C4-2B (cell line): ENCODE data around the gene MARCHF7.
"Not testable (repeated sequence)": the region's sequence is repeated elsewhere in the genome, so short reads cannot be mapped to it uniquely, and the experiment has no call there.

Experiments
- H3K27ac ChIP-seq: fragments of 450-650 bp; 2 replicates; pipeline ENCODE4 v1.5.1; 2017
- CTCF ChIP-seq: fragments of 450-650 bp; conservative IDR thresholded peaks from 2 replicates; pipeline ENCODE4 v1.5.1; 2017; ENCODE audit warnings: mild to moderate bottlenecking
- ZFX ChIP-seq: fragments of 450-650 bp; IDR thresholded peaks from 2 replicates; pipeline ENCODE4 v1.6.1; 2017

Gene MARCHF7

GRCh38 chr2:159720676-159721075 is 8.4 kb downstream of the MARCHF7 start:
- TF ChIP-seq CTCF (no peak), ZFX (no peak)
- no peak overlapping the region for H3K27ac ChIP-seq

GRCh38 chr2:159722580-159722979 is 10.3 kb downstream of the MARCHF7 start:
- no peak for TF ChIP-seq CTCF
- TF ChIP-seq ZFX = no peak
- H3K27ac ChIP-seq = no peak overlapping the region

GRCh38 chr2:159724795-159725572 is 12.7 kb downstream of the MARCHF7 start:
- not testable (repeated sequence) for H3K27ac ChIP-seq

- no peak for TF ChIP-seq ZFX
- TF ChIP-seq CTCF = no peak
- H3K27ac ChIP-seq = no peak overlapping the region
Measured at GRCh38 chr2:159725713-159726112, 13.4 kb downstream of the MARCHF7 start.

GRCh38 chr2:159728629-159729028 is 16.3 kb downstream of the MARCHF7 start:
- TF ChIP-seq ZFX (no peak), CTCF (no peak)
- no peak overlapping the region for H3K27ac ChIP-seq

GRCh38 chr2:159735648-159736047 is 23.3 kb downstream of the MARCHF7 start:
- TF ChIP-seq ZFX = no peak
- TF ChIP-seq CTCF = no peak
- no peak overlapping the region for H3K27ac ChIP-seq

- TF ChIP-seq ZFX (no peak), CTCF (no peak)
Measured at GRCh38 chr2:159736048-159736447, 23.7 kb downstream of the MARCHF7 start.

GRCh38 chr2:159737292-159737916 is 25.1 kb downstream of the MARCHF7 start:
- no peak overlapping the region for H3K27ac ChIP-seq
- TF ChIP-seq ZFX (no peak), CTCF (no peak)

More at GRCh38 chr2:159736048-159736447, 23.7 kb downstream of the MARCHF7 start:
- H3K27ac ChIP-seq = no peak overlapping the region
